Keratinocyte (primary cell): Measurements from ENCODE around the gene C1QTNF12. TPM values are rescaled to one million over a fixed set of nuclear protein-coding genes. Genes with fewer than 3 reads are reported as not detected.

Experiments
- DNase-seq: peaks from one replicate; pipeline ENCODE4 v3.0.0-alpha.2; 2011; ENCODE audit warnings: low read depth, missing footprints, low spot score
- FAIRE-seq: peaks from 2 replicates; lab custom pipeline; 2011; peaks lifted over from hg19 to GRCh38; lab: Jason Lieb, UNC
- H2AFZ ChIP-seq: 2 replicates; pipeline ENCODE4 v1.6.0; 2012; ENCODE audit warnings: low read length, control low read depth, inconsistent platforms; ENCODE audit not compliant: control insufficient read depth
- H3K27ac ChIP-seq: 2 replicates; pipeline ENCODE4 v1.5.1; 2011; ENCODE audit warnings: low read length; ENCODE audit not compliant: control insufficient read depth, insufficient read depth
- H3K27me3 ChIP-seq: 3 replicates; pipeline ENCODE4 v1.6.0; 2011; ENCODE audit warnings: low read length; ENCODE audit not compliant: control insufficient read depth, insufficient read depth; ENCODE audit errors: extremely low read depth
- H3K36me3 ChIP-seq, 2 experiments: 2 replicates in 1 of 2; 3 replicates in 1 of 2; pipeline ENCODE4 v1.5.1; 2011; ENCODE audit warnings: low read length in 2 of 2, mild to moderate bottlenecking in 1 of 2; ENCODE audit not compliant: control insufficient read depth in 2 of 2, insufficient read depth in 2 of 2; ENCODE audit errors: extremely low read depth in 1 of 2
- H3K4me1 ChIP-seq: 3 replicates; pipeline ENCODE4 v1.5.1; 2011; ENCODE audit warnings: low read length; ENCODE audit not compliant: control insufficient read depth, insufficient read depth; ENCODE audit errors: extremely low read depth
- H3K4me2 ChIP-seq: 3 replicates; pipeline ENCODE4 v1.6.0; 2011; ENCODE audit warnings: low read depth, low read length; ENCODE audit not compliant: control insufficient read depth, insufficient read depth; ENCODE audit errors: extremely low read depth
- H3K4me3 ChIP-seq, 3 experiments: fragments of 200-600 bp in 1 of 3; sonication (generic) in 1 of 3; 2 replicates in 2 of 3; 3 replicates in 1 of 3; pipeline ENCODE4 v1.5.1; 2011 to 2016; ENCODE audit warnings: low read length in 3 of 3, mild to moderate bottlenecking in 3 of 3, control low read depth in 2 of 3, inconsistent platforms in 1 of 3, low read depth in 1 of 3, mixed read lengths in 1 of 3, mixed run types in 1 of 3, moderate library complexity in 1 of 3; ENCODE audit not compliant: control insufficient read depth in 2 of 3, insufficient read depth in 2 of 3; ENCODE audit errors: extremely low read depth in 1 of 3
- H3K79me2 ChIP-seq: 2 replicates; pipeline ENCODE4 v1.6.0; 2012; ENCODE audit warnings: low read length; ENCODE audit not compliant: control insufficient read depth, insufficient read depth
- H3K9ac ChIP-seq: 3 replicates; pipeline ENCODE4 v1.6.0; 2011; ENCODE audit warnings: low read length; ENCODE audit not compliant: control insufficient read depth, insufficient read depth; ENCODE audit errors: extremely low read depth
- H3K9me1 ChIP-seq: 3 replicates; pipeline ENCODE4 v1.6.0; 2011; ENCODE audit warnings: low read length; ENCODE audit not compliant: control insufficient read depth, insufficient read depth; ENCODE audit errors: extremely low read depth
- H3K9me3 ChIP-seq: 2 replicates; pipeline ENCODE4 v1.5.1; 2012; ENCODE audit warnings: low read depth, low read length; ENCODE audit not compliant: control insufficient read depth
- H4K20me1 ChIP-seq: 3 replicates; pipeline ENCODE4 v1.6.0; 2011; ENCODE audit warnings: low read length; ENCODE audit not compliant: control insufficient read depth, insufficient read depth; ENCODE audit errors: extremely low read depth
- CTCF ChIP-seq, 3 experiments: IDR thresholded peaks in 1 of 3; conservative IDR thresholded peaks in 1 of 3; optimal IDR thresholded peaks in 1 of 3; 2 replicates in 2 of 3; 3 replicates in 1 of 3; pipeline versions ENCODE3 to v1.5.1; 2011; ENCODE audit warnings: low read length in 3 of 3, mild to moderate bottlenecking in 3 of 3, moderate library complexity in 2 of 3, control low read depth in 1 of 3, inconsistent platforms in 1 of 3; ENCODE audit not compliant: insufficient read depth in 2 of 3; ENCODE audit errors: extremely low read depth in 1 of 3
- EZH2 ChIP-seq: IDR thresholded peaks from one replicate; pipeline ENCODE4 v1.6.1; 2012; ENCODE audit warnings: inconsistent platforms, mild to moderate bottlenecking, low read length, moderate library complexity
- dilution Hi-C: fragments of 300-500 bp; cut with MboI; formaldehyde crosslinking; loops from one replicate; pipeline ENCODE4 v1.7.0; 2020; ENCODE audit warnings: low sequenced_read_pairs; ENCODE audit not compliant: extremely low pct_ligation_motif_present
- polyA plus RNA-seq, 5 experiments: library from polyadenylated mRNA; depleted of rRNA in 3 of 5; stranded (reverse) in 3 of 5; stranded (forward) in 1 of 5; unstranded in 1 of 5; fragments of >200 nt; gene quantifications; 1 replicate in 1 of 5; 2 replicates in 3 of 5; 3 replicates in 1 of 5; pipeline versions ENCODE4 v1.2.1 to v1.2.3, GENCODE V29; 2011 to 2012; ENCODE audit warnings: missing spikeins in 2 of 5, low read depth in 1 of 5, low replicate concordance in 1 of 5

The C1QTNF12 gene
- polyA plus RNA-seq, 1 donor (not counting 4 experiments of a cell fraction or from before 2014, with no cell fraction given): 0.18 TPM

- DNase-seq (no peak), FAIRE-seq (no peak)
- Histone ChIP-seq H3K4me3 (no peak overlapping the region), H3K79me2 (peaks cover 64% of the 10 kb centered on the region), H2AFZ (no peak overlapping the region), H3K9me3 (no peaks in the 10 kb centered on the region), H3K36me3 (peaks cover 26 to 44% of the 10 kb centered on the region in 2 experiments), H3K27me3 (no peaks in the 10 kb centered on the region), H4K20me1 (peaks cover 5% of the 10 kb centered on the region), H3K9ac (no peak overlapping the region), H3K9me1 (no peaks in the 10 kb centered on the region), H3K4me2 (no peak overlapping the region), H3K27ac (no peak overlapping the region), H3K4me1 (peaks cover 8% of the 10 kb centered on the region)
- dilution Hi-C loops: no loop called here
- TF ChIP-seq EZH2 (no peak), CTCF (optimal IDR thresholded peaks at IDR 0.05 in 1 of 3, IDR thresholded peaks at IDR 0.05 in 1 of 3, conservative IDR thresholded peaks at IDR 0.05 in 1 of 3; ENCODE audit: extremely low read depth in 1 of 3, insufficient read depth in 2 of 3, low read length in 3 of 3) (no peak)
These were observed 20.6 kb downstream of the C1QTNF12 start for GRCh38 chr1:1225913-1226312.

DNA sequence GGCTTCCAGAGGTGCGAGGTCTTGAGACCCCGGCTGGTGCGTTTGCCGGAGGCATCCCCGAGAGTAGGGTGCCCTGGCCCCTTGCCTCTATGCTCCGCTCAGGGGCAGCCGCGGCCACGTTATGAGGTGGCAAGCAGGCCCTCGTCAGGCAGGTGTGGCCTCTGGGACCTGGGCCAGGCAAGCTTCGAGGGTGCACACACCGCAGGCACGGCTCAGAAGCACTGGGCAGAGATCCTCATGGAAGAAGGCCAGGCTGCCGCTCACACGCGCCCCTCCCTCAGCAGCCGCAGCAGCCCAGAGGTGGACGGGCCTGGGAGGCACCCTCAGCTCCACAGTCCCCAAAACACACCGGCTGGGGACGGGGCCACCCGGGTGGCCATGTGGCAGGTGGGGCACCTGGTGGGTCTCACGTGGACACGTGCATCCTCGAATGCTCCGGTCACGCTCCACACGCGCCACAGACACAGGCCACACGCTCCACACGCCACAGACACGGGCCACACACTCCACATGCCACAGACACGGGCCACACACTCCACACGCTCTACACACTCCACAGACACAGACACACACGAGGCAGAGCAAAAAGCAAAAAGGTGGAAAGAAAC lies 21.2 kb downstream of the C1QTNF12 start:
- Histone ChIP-seq H3K4me3 (no peak overlapping the region), H4K20me1 (peaks cover 5% of the 10 kb centered on the region), H3K4me1 (peaks cover 4% of the 10 kb centered on the region), H3K9me3 (no peaks in the 10 kb centered on the region), H3K27me3 (no peaks in the 10 kb centered on the region), H3K4me2 (no peak overlapping the region), H2AFZ (no peak overlapping the region), H3K9ac (no peak overlapping the region), H3K27ac (no peak overlapping the region), H3K36me3 (peaks cover 27 to 44% of the 10 kb centered on the region in 2 experiments), H3K79me2 (peaks cover 59% of the 10 kb centered on the region), H3K9me1 (no peaks in the 10 kb centered on the region)
- DNase-seq (no peak), FAIRE-seq (no peak)
- TF ChIP-seq EZH2 (no peak), CTCF (optimal IDR thresholded peaks at IDR 0.05 in 1 of 3, IDR thresholded peaks at IDR 0.05 in 1 of 3, conservative IDR thresholded peaks at IDR 0.05 in 1 of 3; ENCODE audit: extremely low read depth in 1 of 3, insufficient read depth in 2 of 3, low read length in 3 of 3) (no peak)
- dilution Hi-C loops: no loop called here
